Head of caudate nucleus (tissue), 42 donors: ENCODE results near the gene CHRNG.
"Not testable (repeated sequence)": the region's sequence is repeated elsewhere in the genome, so short reads cannot be mapped to it uniquely, and the experiment has no call there.

Source experiments
- DNase-seq, 42 donors: peaks; one replicate each; pipeline versions ENCODE4 v3.0.0 to v3.0.0-alpha.2; 2020 to 2021; ENCODE audit warnings: mixed read lengths in 7 of 42
- intact Hi-C: fragments of 100-400 bp; cut with DNase I; formaldehyde crosslinking; loops from one replicate; pipeline ENCODE4 v1.15.0; 2022

Gene CHRNG

GRCh38 chr2:232524771-232525170, 14.7 kb upstream of the CHRNG start:
- intact Hi-C loops: loop anchor here (10.0 kb wide), 1 partner anchor 620 kb away; no protein-coding TSS in a partner anchor
- DNase-seq: no peak

- DNase-seq: no peak
- intact Hi-C loops: loop anchor here (10.0 kb wide), 1 partner anchor 620 kb away; no protein-coding TSS in a partner anchor
These were observed 14.3 kb upstream of the CHRNG start for GRCh38 chr2:232525199-232525598.

- peak in 32 of 42 donors; percentile 17 to 75 (median 52) for DNase-seq
- intact Hi-C loops: loop anchor here (10.0 kb wide), 1 partner anchor 621 kb away; no protein-coding TSS in a partner anchor
These were observed 13.6 kb upstream of the CHRNG start, which contains the start of gene CHRND for GRCh38 chr2:232525791-232526371. Gene CHRND, plus strand, starts transcription at chr2:232526160. Its CDS starts 56 bp downstream, at chr2:232526216.

- no peak for DNase-seq
- intact Hi-C loops: loop anchor here (10.0 kb wide), 1 partner anchor 622 kb away; no protein-coding TSS in a partner anchor
These were observed 13.0 kb upstream of the CHRNG start for GRCh38 chr2:232526372-232526941.

GRCh38 chr2:232527905-232528470, 11.5 kb upstream of the CHRNG start:
- intact Hi-C loops: loop anchor here (10.0 kb wide), 1 partner anchor 623 kb away; no protein-coding TSS in a partner anchor
- peak in 1 of 42 donors; percentile 19 for DNase-seq

GRCh38 chr2:232528746-232529460, 10.6 kb upstream of the CHRNG start:
- intact Hi-C loops: loop anchor here (10.0 kb wide), 1 partner anchor 624 kb away; no protein-coding TSS in a partner anchor
- peak in 1 of 42 donors; percentile 24 for DNase-seq

- no peak for DNase-seq
- intact Hi-C loops: loop anchor here (10.0 kb wide), 1 partner anchor 625 kb away; no protein-coding TSS in a partner anchor
These were observed 9.5 kb upstream of the CHRNG start for GRCh38 chr2:232529806-232530547.

GRCh38 chr2:232530626-232531260, 8.7 kb upstream of the CHRNG start:
- intact Hi-C loops: no loop called here

GRCh38 chr2:232532419-232532818, 7.1 kb upstream of the CHRNG start:
- intact Hi-C loops: no loop called here
- DNase-seq: peak in 2 of 42 donors; percentile 8 to 24

More at GRCh38 chr2:232530626-232531260, 8.7 kb upstream of the CHRNG start:
- peak in 2 of 42 donors; percentile 23 for DNase-seq

- intact Hi-C loops: not testable (repeated sequence)
- DNase-seq: peak in 1 of 42 donors; percentile 4
These were observed 6.7 kb upstream of the CHRNG start for GRCh38 chr2:232532821-232533220.

GRCh38 chr2:232533944-232534710, 5.4 kb upstream of the CHRNG start:
- DNase-seq: peak in 8 of 42 donors; percentile 4 to 27 (median 12)
- intact Hi-C loops: no loop called here

- intact Hi-C loops: no loop called here
- peak in 8 of 42 donors; percentile 2 to 13 (median 5) for DNase-seq
These were observed 4.4 kb upstream of the CHRNG start for GRCh38 chr2:232534940-232535651.

- intact Hi-C loops: no loop called here
- peak in 3 of 42 donors; percentile 1 to 9 (median 5) for DNase-seq
These were observed 3.5 kb upstream of the CHRNG start for GRCh38 chr2:232535761-232536530.

- peak in 7 of 42 donors; percentile 3 to 30 (median 20) for DNase-seq
These were observed 2.4 kb upstream of the CHRNG start for GRCh38 chr2:232537079-232537478.

GRCh38 chr2:232537499-232537898, 2.0 kb upstream of the CHRNG start:
- intact Hi-C loops: no loop called here
- peak in 7 of 42 donors; percentile 2 to 28 (median 19) for DNase-seq

More at GRCh38 chr2:232537079-232537478, 2.4 kb upstream of the CHRNG start:
- intact Hi-C loops: no loop called here

GRCh38 chr2:232538671-232539070, 821 bp upstream of the CHRNG start:
- DNase-seq: peak in 6 of 42 donors; percentile 1 to 30 (median 10)
- intact Hi-C loops: no loop called here
